Endometrial microvascular endothelial cells (primary cell): ENCODE measurements around the gene SHISA6. TPM values are rescaled to one million over a fixed set of nuclear protein-coding genes. Genes with fewer than 3 reads are reported as not detected.
"Not testable (repeated sequence)": the region's sequence is repeated elsewhere in the genome, so short reads cannot be mapped to it uniquely, and the experiment has no call there.

ENCODE experiments used
- in situ Hi-C: cut with HindIII; loops from 2 replicates; pipeline ENCODE4 v1.10.0; 2017; ENCODE audit warnings: low sequenced_read_pairs, low pct_unique_long_range_greater_than_20kb; ENCODE audit errors: inconsistent ontology term
- total RNA-seq: library from RNA; depleted of rRNA; stranded (reverse); fragments of >200 nt; gene quantifications from one replicate; pipeline ENCODE4 v1.2.3, GENCODE V29; 2015; ENCODE audit errors: inconsistent ontology term

Gene SHISA6
- total RNA-seq, 1 donor from 2014 or later, result not detected

- in situ Hi-C loops, result no loop called here
Measured at GRCh38 chr17:11296994-11297393, 56.0 kb downstream of the SHISA6 start.

- in situ Hi-C loops, result no loop called here
Measured at GRCh38 chr17:11298401-11298800, 57.4 kb downstream of the SHISA6 start.

GRCh38 chr17:11300201-11300600, 59.2 kb downstream of the SHISA6 start:
- in situ Hi-C loops, result no loop called here

GRCh38 chr17:11300738-11301137, 59.7 kb downstream of the SHISA6 start:
- in situ Hi-C loops, result no loop called here

GRCh38 chr17:11301874-11302273, 60.9 kb downstream of the SHISA6 start:
- in situ Hi-C loops, result not testable (repeated sequence)

- in situ Hi-C loops, result no loop called here
Measured at GRCh38 chr17:11302401-11303186, 61.6 kb downstream of the SHISA6 start.

- in situ Hi-C loops, result no loop called here
Measured at GRCh38 chr17:11303773-11304394, 62.9 kb downstream of the SHISA6 start.

GRCh38 chr17:11304568-11304967, 63.6 kb downstream of the SHISA6 start:
- in situ Hi-C loops, result no loop called here

- in situ Hi-C loops, result no loop called here
Measured at GRCh38 chr17:11305524-11305923, 64.5 kb downstream of the SHISA6 start.

GRCh38 chr17:11308531-11308930, 67.5 kb downstream of the SHISA6 start:
- in situ Hi-C loops, result no loop called here

GRCh38 chr17:11309033-11309432, 68.0 kb downstream of the SHISA6 start:
- in situ Hi-C loops, result no loop called here

- in situ Hi-C loops, result no loop called here
Measured at GRCh38 chr17:11309850-11310249, 68.8 kb downstream of the SHISA6 start.

GRCh38 chr17:11316451-11316850, 75.4 kb downstream of the SHISA6 start:
- in situ Hi-C loops, result not testable (repeated sequence)

- in situ Hi-C loops, result no loop called here
Measured at GRCh38 chr17:11318207-11318606, 77.2 kb downstream of the SHISA6 start.

GRCh38 chr17:11319894-11320293, 78.9 kb downstream of the SHISA6 start:
- in situ Hi-C loops, result no loop called here

- in situ Hi-C loops, result no loop called here
Measured at GRCh38 chr17:11324021-11324420, 83.0 kb downstream of the SHISA6 start.

- in situ Hi-C loops, result no loop called here
Measured at GRCh38 chr17:11324846-11325420, 83.9 kb downstream of the SHISA6 start.

- in situ Hi-C loops, result no loop called here
Measured at GRCh38 chr17:11326492-11326891, 85.5 kb downstream of the SHISA6 start.

GRCh38 chr17:11328770-11329169, 87.8 kb downstream of the SHISA6 start:
- in situ Hi-C loops, result no loop called here

GRCh38 chr17:11330006-11330405, 89.0 kb downstream of the SHISA6 start:
- in situ Hi-C loops, result no loop called here
